ENCODE measurements around the gene CCNA2. TPM values are rescaled to one million over a fixed set of nuclear protein-coding genes. Genes with fewer than 3 reads are reported as not detected.

The CCNA2 gene
- total and polyA plus RNA-seq, 9 of the 15 experiments (the other 6 are each of a cell fraction or from before 2014, with no cell fraction given), result 37.1 to 197 (median 154) TPM

DNA sequence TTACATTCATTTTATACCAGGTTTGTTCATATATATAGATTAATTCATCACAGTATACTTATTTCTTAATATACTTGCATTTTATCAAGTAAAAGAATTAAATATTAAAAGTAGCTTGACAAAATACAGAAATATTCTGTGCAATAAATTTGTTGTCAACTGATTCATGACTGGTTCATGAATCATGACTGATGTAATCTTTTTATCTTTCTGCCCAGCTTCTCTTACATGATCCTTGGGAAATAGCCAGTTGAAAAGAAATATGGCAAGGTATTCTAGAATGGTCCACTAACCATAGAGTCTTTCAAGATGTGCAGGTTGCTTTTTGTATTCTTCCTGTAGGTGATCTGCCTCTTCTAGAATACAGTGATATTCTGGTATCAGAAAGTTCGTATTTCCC is 4.2 kb upstream of the CCNA2 start:
- Histone ChIP-seq H3K79me2 (ENCODE audit: control insufficient read depth, insufficient read depth, low read length) (peaks cover 9% of the 10 kb centered on the region), H3K4me1 (replicated peaks in 1 of 2; ENCODE audit: control insufficient read depth in 2 of 2, insufficient read depth in 2 of 2, low read length in 2 of 2) (peaks cover 0 to 10% of the 10 kb centered on the region in 2 experiments; a peak in 3 of 5 replicates), H3K9me3 (replicated peaks; ENCODE audit: control insufficient read depth, insufficient read depth, low read depth, low read length) (no peaks in the 10 kb centered on the region), H4K20me1 (replicated peaks; ENCODE audit: control insufficient read depth, insufficient read depth, low read length) (no peaks in the 10 kb centered on the region), H3K27ac (ENCODE audit: extremely low read depth, low read depth, low read length) (no peak overlapping the region), H3K4me3 (no peak overlapping the region), H3K27me3 (ENCODE audit: control insufficient read depth in 2 of 2, insufficient read depth in 2 of 2, low read length in 2 of 2) (no peaks in the 10 kb centered on the region), H3K36me3 (ENCODE audit: control insufficient read depth, insufficient read depth, low read length) (peaks cover 10% of the 10 kb centered on the region; the same call in 1 of the 3 replicates), H3K9me1 (ENCODE audit: control insufficient read depth, insufficient read depth, low read length) (no peaks in the 10 kb centered on the region), H3K9ac (ENCODE audit: insufficient read depth in 1 of 2, low read depth in 2 of 2, low read length in 2 of 2) (no peak overlapping the region), H3K4me2 (ENCODE audit: insufficient read depth, low read length) (no peak overlapping the region), H2AFZ (ENCODE audit: low read depth, low read length) (no peak overlapping the region)
- ATAC-seq, result no peak
- no peak for FAIRE-seq
- BruUV-seq (replicated peaks), result no TSS peak
- CTCF ChIA-PET (ENCODE audit: low intra/inter-chr PET ratio), result no interaction called here
- DNase-seq (ENCODE audit: extremely low read depth in 1 of 4, low spot score in 3 of 4), result peak in 2 of 4 experiments; percentile 25 to 26
- POLR2A ChIA-PET, result interaction anchor here (0.8 to 1.2 kb wide), 2 partner anchors 8 to 380 kb away, joined by 3 to 6 read pairs; no protein-coding TSS in a partner anchor
- WGBS (ENCODE audit: insufficient coverage, low coverage, missing lambda C conversion rate), result 47% methylated on average over 1 of the region's 1 CpG
- intact Hi-C loops (cut with micrococcal nuclease), result no loop called here
- in situ Hi-C loops (cut with MboI), result no loop called here
- TF ChIP-seq KDM1A (IDR thresholded peaks at IDR 0.05) (peak in 1 of 2 experiments; percentile 46; a peak in 1 of 4 replicates), DPF2 (IDR thresholded peaks at IDR 0.05) (peak; percentile 89), TRIM24 (IDR thresholded peaks at IDR 0.05) (peak in 1 of 2 experiments; percentile 29; a peak in 1 of 4 replicates), CHCHD3 (CRISPR knock-in tag; IDR thresholded peaks at IDR 0.05) (no peak), IRF2 (CRISPR knock-in tag; IDR thresholded peaks at IDR 0.05) (no peak), RAD21 (CRISPR knock-in tag; conservative IDR thresholded peaks at IDR 0.05 in 1 of 2, IDR thresholded peaks at IDR 0.05 in 1 of 2) (no peak), ZBED1 (IDR thresholded peaks at IDR 0.05) (no peak), RCOR1 (IDR thresholded peaks at IDR 0.05; ENCODE audit: borderline replicate concordance in 1 of 2, low read depth in 2 of 2, low read length in 2 of 2) (peak in 1 of 2 experiments; percentile 54; a peak in 1 of 4 replicates), SP1 (CRISPR knock-in tag; IDR thresholded peaks at IDR 0.05) (no peak), POLR2AphosphoS5 (IDR thresholded peaks at IDR 0.05; ENCODE audit: control insufficient read depth, insufficient read depth, low read depth, low read length) (0 out of 2 replicates have a peak, but pooled peaks have one; percentile 24), ADNP (tag; IDR thresholded peaks at IDR 0.05) (peak; percentile 36; the same call in 1 of the 2 replicates), ZNF695 (CRISPR knock-in tag; IDR thresholded peaks at IDR 0.05) (no peak)
- TF ChIP-seq, protein P1, sequence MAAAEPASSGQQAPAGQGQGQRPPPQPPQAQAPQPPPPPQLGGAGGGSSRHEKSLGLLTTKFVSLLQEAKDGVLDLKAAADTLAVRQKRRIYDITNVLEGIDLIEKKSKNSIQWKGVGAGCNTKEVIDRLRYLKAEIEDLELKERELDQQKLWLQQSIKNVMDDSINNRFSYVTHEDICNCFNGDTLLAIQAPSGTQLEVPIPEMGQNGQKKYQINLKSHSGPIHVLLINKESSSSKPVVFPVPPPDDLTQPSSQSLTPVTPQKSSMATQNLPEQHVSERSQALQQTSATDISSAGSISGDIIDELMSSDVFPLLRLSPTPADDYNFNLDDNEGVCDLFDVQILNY (CRISPR knock-in tag; IDR thresholded peaks at IDR 0.05), result no peak
- TF ChIP-seq, protein P2, sequence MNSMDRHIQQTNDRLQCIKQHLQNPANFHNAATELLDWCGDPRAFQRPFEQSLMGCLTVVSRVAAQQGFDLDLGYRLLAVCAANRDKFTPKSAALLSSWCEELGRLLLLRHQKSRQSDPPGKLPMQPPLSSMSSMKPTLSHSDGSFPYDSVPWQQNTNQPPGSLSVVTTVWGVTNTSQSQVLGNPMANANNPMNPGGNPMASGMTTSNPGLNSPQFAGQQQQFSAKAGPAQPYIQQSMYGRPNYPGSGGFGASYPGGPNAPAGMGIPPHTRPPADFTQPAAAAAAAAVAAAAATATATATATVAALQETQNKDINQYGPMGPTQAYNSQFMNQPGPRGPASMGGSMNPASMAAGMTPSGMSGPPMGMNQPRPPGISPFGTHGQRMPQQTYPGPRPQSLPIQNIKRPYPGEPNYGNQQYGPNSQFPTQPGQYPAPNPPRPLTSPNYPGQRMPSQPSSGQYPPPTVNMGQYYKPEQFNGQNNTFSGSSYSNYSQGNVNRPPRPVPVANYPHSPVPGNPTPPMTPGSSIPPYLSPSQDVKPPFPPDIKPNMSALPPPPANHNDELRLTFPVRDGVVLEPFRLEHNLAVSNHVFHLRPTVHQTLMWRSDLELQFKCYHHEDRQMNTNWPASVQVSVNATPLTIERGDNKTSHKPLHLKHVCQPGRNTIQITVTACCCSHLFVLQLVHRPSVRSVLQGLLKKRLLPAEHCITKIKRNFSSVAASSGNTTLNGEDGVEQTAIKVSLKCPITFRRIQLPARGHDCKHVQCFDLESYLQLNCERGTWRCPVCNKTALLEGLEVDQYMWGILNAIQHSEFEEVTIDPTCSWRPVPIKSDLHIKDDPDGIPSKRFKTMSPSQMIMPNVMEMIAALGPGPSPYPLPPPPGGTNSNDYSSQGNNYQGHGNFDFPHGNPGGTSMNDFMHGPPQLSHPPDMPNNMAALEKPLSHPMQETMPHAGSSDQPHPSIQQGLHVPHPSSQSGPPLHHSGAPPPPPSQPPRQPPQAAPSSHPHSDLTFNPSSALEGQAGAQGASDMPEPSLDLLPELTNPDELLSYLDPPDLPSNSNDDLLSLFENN (IDR thresholded peaks at IDR 0.05; ENCODE audit: low read depth in 2 of 2, low read length in 2 of 2), result peak in 1 of 2 experiments; percentile 73; a peak in 2 of 4 replicates
- TF ChIP-seq, protein P3, sequence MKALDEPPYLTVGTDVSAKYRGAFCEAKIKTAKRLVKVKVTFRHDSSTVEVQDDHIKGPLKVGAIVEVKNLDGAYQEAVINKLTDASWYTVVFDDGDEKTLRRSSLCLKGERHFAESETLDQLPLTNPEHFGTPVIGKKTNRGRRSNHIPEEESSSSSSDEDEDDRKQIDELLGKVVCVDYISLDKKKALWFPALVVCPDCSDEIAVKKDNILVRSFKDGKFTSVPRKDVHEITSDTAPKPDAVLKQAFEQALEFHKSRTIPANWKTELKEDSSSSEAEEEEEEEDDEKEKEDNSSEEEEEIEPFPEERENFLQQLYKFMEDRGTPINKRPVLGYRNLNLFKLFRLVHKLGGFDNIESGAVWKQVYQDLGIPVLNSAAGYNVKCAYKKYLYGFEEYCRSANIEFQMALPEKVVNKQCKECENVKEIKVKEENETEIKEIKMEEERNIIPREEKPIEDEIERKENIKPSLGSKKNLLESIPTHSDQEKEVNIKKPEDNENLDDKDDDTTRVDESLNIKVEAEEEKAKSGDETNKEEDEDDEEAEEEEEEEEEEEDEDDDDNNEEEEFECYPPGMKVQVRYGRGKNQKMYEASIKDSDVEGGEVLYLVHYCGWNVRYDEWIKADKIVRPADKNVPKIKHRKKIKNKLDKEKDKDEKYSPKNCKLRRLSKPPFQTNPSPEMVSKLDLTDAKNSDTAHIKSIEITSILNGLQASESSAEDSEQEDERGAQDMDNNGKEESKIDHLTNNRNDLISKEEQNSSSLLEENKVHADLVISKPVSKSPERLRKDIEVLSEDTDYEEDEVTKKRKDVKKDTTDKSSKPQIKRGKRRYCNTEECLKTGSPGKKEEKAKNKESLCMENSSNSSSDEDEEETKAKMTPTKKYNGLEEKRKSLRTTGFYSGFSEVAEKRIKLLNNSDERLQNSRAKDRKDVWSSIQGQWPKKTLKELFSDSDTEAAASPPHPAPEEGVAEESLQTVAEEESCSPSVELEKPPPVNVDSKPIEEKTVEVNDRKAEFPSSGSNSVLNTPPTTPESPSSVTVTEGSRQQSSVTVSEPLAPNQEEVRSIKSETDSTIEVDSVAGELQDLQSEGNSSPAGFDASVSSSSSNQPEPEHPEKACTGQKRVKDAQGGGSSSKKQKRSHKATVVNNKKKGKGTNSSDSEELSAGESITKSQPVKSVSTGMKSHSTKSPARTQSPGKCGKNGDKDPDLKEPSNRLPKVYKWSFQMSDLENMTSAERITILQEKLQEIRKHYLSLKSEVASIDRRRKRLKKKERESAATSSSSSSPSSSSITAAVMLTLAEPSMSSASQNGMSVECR (CRISPR knock-in tag; IDR thresholded peaks at IDR 0.05), result no peak

Measured in K562 (cell line).